BLaER1 treated with 17β-estradiol and CSF1 and Interleukin-3, amounts not matched to agents 10 nM and 100 nM (cell line): ENCODE results near the gene RNF34.

Experiments used
- H3K27ac ChIP-seq, 11 experiments: shearing (Covaris generic); formaldehyde crosslinking; 2 replicates each; pipeline ENCODE4 v1.8.1; 2022
- H3K27me3 ChIP-seq, 11 experiments: shearing (Covaris generic); formaldehyde crosslinking; 2 replicates each; pipeline ENCODE4 v1.8.1; 2022
- H3K36me3 ChIP-seq, 11 experiments: shearing (Covaris generic); formaldehyde crosslinking; 2 replicates each; pipeline ENCODE4 v1.8.1; 2022
- H3K4me1 ChIP-seq, 10 experiments: shearing (Covaris generic); formaldehyde crosslinking; 2 replicates each; pipeline ENCODE4 v1.8.1; 2022
- H3K4me2 ChIP-seq, 11 experiments: shearing (Covaris generic); formaldehyde crosslinking; 2 replicates each; pipeline ENCODE4 v1.8.1; 2022
- H3K4me3 ChIP-seq, 10 experiments: shearing (Covaris generic); formaldehyde crosslinking; 2 replicates each; pipeline ENCODE4 v1.8.1; 2022
- H3K9ac ChIP-seq, 11 experiments: shearing (Covaris generic); formaldehyde crosslinking; 2 replicates each; pipeline ENCODE4 v1.8.1; 2022
- H3K9me3 ChIP-seq, 11 experiments: shearing (Covaris generic); formaldehyde crosslinking; replicated peaks in 1 of 11; 2 replicates each; pipeline ENCODE4 v1.8.1; 2022
- H4K20me1 ChIP-seq, 11 experiments: shearing (Covaris generic); formaldehyde crosslinking; 2 replicates each; pipeline ENCODE4 v1.8.1; 2022
- Cebpa-rat ChIP-seq, 11 experiments: shearing (Covaris generic); IDR thresholded peaks; 2 replicates each; pipeline ENCODE4 v1.8.1; 2022

Gene RNF34

GRCh38 chr12:121399391-121400331 lies at the start of gene RNF34:
Gene RNF34, plus strand, starts transcription at chr12:121400118. Its CDS starts 95 bp downstream, at chr12:121400213.
- Histone ChIP-seq H3K9me3 (no peaks in the 10 kb centered on the region), H3K4me2 (peak within 1 kb of the TSS; percentile 85 to 97 (median 91)), H3K4me3 (peak within 1 kb of the TSS; percentile 81 to 100 (median 93)), H4K20me1 (peaks cover 2 to 31% (median 14%) of the 10 kb centered on the region in 11 experiments; a peak in 15 of 22 replicates), H3K27me3 (no peaks in the 10 kb centered on the region), H3K27ac (peak within 1 kb of the TSS; percentile 82 to 98 (median 96)), H3K36me3 (peaks cover 15 to 28% (median 19%) of the 10 kb centered on the region in 11 experiments), H3K4me1 (peaks cover 26 to 39% (median 32%) of the 10 kb centered on the region in 10 experiments; a peak in 19 of 20 replicates), H3K9ac (peak within 1 kb of the TSS; percentile 92 to 99 (median 97))
- TF ChIP-seq Cebpa-rat (IDR thresholded peaks at IDR 0.05) = no peak

GRCh38 chr12:121351820-121352681 lies 47.9 kb upstream of the RNF34 start, which contains the start of gene ANAPC5:
Gene ANAPC5, minus strand, starts transcription at chr12:121352411. Its CDS starts 71 bp downstream, at chr12:121352340.
- H3K9me3 ChIP-seq = no peaks in the 10 kb centered on the region
- no peaks in the 10 kb centered on the region for H3K27me3 ChIP-seq
- peaks cover 0 to 49% (median 32%) of the 10 kb centered on the region in 11 experiments; a peak in 19 of 22 replicates for H4K20me1 ChIP-seq
- peak within 1 kb of the TSS; percentile 84 to 95 (median 89) for H3K4me2 ChIP-seq
- no peak for TF ChIP-seq Cebpa-rat (IDR thresholded peaks at IDR 0.05)
- peak within 1 kb of the TSS; percentile 68 to 94 (median 87) for H3K27ac ChIP-seq
- peak within 1 kb of the TSS; percentile 80 to 98 (median 90) for H3K9ac ChIP-seq
- peak within 1 kb of the TSS; percentile 71 to 98 (median 90) for H3K4me3 ChIP-seq
- H3K4me1 ChIP-seq = peaks cover 23 to 37% (median 28%) of the 10 kb centered on the region in 10 experiments
- peaks cover 8 to 38% (median 23%) of the 10 kb centered on the region in 11 experiments; a peak in 21 of 22 replicates for H3K36me3 ChIP-seq

GRCh38 chr12:121352682-121353018 lies 47.3 kb upstream of the RNF34 start:
- Histone ChIP-seq H3K4me1 (peaks cover 23 to 37% (median 28%) of the 10 kb centered on the region in 10 experiments), H3K4me2 (peak overlapping the region; percentile 65 to 88 (median 82)), H3K9ac (peak overlapping the region; percentile 80 to 98 (median 90)), H3K36me3 (peaks cover 2 to 32% (median 17%) of the 10 kb centered on the region in 11 experiments; a peak in 20 of 22 replicates), H3K9me3 (no peaks in the 10 kb centered on the region), H3K27me3 (no peaks in the 10 kb centered on the region), H3K27ac (peak overlapping the region; percentile 63 to 94 (median 82); a peak in 20 of 22 replicates), H3K4me3 (peak overlapping the region; percentile 71 to 98 (median 90)), H4K20me1 (peaks cover 0 to 43% (median 27%) of the 10 kb centered on the region in 11 experiments; a peak in 19 of 22 replicates)
- TF ChIP-seq Cebpa-rat (IDR thresholded peaks at IDR 0.05) = no peak

- H3K27ac ChIP-seq = no peak overlapping the region
- no peak overlapping the region for H3K4me2 ChIP-seq
- TF ChIP-seq Cebpa-rat (IDR thresholded peaks at IDR 0.05) = no peak
- peaks cover 0 to 12% (median 3%) of the 10 kb centered on the region in 11 experiments; a peak in 8 of 22 replicates for H4K20me1 ChIP-seq
- no peak overlapping the region for H3K4me3 ChIP-seq
- no peaks in the 10 kb centered on the region for H3K9me3 ChIP-seq
- no peaks in the 10 kb centered on the region for H3K27me3 ChIP-seq
- H3K36me3 ChIP-seq = peaks cover 0 to 3% (median 0%) of the 10 kb centered on the region in 11 experiments; a peak in 1 of 22 replicates
- peaks cover 9 to 16% (median 13%) of the 10 kb centered on the region in 10 experiments for H3K4me1 ChIP-seq
- no peak overlapping the region for H3K9ac ChIP-seq
Observed at GRCh38 chr12:121355818-121356217, 44.1 kb upstream of the RNF34 start.

GRCh38 chr12:121356657-121357056 lies 43.3 kb upstream of the RNF34 start:
- Histone ChIP-seq H3K27ac (no peak overlapping the region), H3K4me2 (no peak overlapping the region), H3K27me3 (no peaks in the 10 kb centered on the region), H3K4me1 (peaks cover 5 to 9% (median 7%) of the 10 kb centered on the region in 10 experiments; a peak in 17 of 20 replicates), H4K20me1 (peaks cover 0 to 3% (median 0%) of the 10 kb centered on the region in 11 experiments; a peak in 2 of 22 replicates), H3K4me3 (no peak overlapping the region), H3K36me3 (no peaks in the 10 kb centered on the region), H3K9ac (no peak overlapping the region), H3K9me3 (no peaks in the 10 kb centered on the region)
- TF ChIP-seq Cebpa-rat (IDR thresholded peaks at IDR 0.05) = no peak

GRCh38 chr12:121357331-121357730 lies 42.6 kb upstream of the RNF34 start:
- Histone ChIP-seq H3K4me1 (peaks cover 5 to 9% (median 7%) of the 10 kb centered on the region in 10 experiments; a peak in 17 of 20 replicates), H3K36me3 (no peaks in the 10 kb centered on the region), H4K20me1 (no peaks in the 10 kb centered on the region), H3K4me3 (no peak overlapping the region), H3K4me2 (no peak overlapping the region), H3K9ac (no peak overlapping the region), H3K27ac (no peak overlapping the region), H3K9me3 (no peaks in the 10 kb centered on the region), H3K27me3 (no peaks in the 10 kb centered on the region)
- no peak for TF ChIP-seq Cebpa-rat (IDR thresholded peaks at IDR 0.05)

- TF ChIP-seq Cebpa-rat (IDR thresholded peaks at IDR 0.05) = no peak
- H3K4me2 ChIP-seq = no peak overlapping the region
- H3K9me3 ChIP-seq = no peaks in the 10 kb centered on the region
- H3K4me3 ChIP-seq = no peak overlapping the region
- H3K27ac ChIP-seq = no peak overlapping the region
- H3K9ac ChIP-seq = no peak overlapping the region
- no peaks in the 10 kb centered on the region for H3K36me3 ChIP-seq
- H4K20me1 ChIP-seq = no peaks in the 10 kb centered on the region
- H3K4me1 ChIP-seq = peaks cover 2 to 5% (median 3%) of the 10 kb centered on the region in 10 experiments; a peak in 17 of 20 replicates
- no peaks in the 10 kb centered on the region for H3K27me3 ChIP-seq
Observed at GRCh38 chr12:121358073-121358472, 41.8 kb upstream of the RNF34 start.

- Histone ChIP-seq H3K4me1 (peaks cover 0 to 22% (median 9%) of the 10 kb centered on the region in 10 experiments; a peak in 12 of 20 replicates), H3K9ac (no peak overlapping the region), H3K27ac (peak overlapping the region in 4 of 11 experiments; percentile 14 to 46 (median 28); a peak in 3 of 22 replicates), H3K4me3 (no peak overlapping the region), H3K36me3 (no peaks in the 10 kb centered on the region), H3K9me3 (no peaks in the 10 kb centered on the region), H3K27me3 (no peaks in the 10 kb centered on the region), H4K20me1 (no peaks in the 10 kb centered on the region), H3K4me2 (peak overlapping the region in 7 of 11 experiments; percentile 9 to 73 (median 56); a peak in 11 of 22 replicates)
- no peak for TF ChIP-seq Cebpa-rat (IDR thresholded peaks at IDR 0.05)
Observed at GRCh38 chr12:121364683-121365121, 35.2 kb upstream of the RNF34 start.
